ENCODE measurements around the gene ENHO.

The ENHO gene

GRCh38 chr9:34522091-34522887 is 501 bp downstream of the ENHO start:
- peak in 1 of 2 donors; percentile 24 for DNase-seq

- DNase-seq, result no peak
Measured at GRCh38 chr9:34521406-34522045, 1.3 kb downstream of the ENHO start.

- no peak for DNase-seq
Measured at GRCh38 chr9:34520505-34521385, 2.0 kb downstream of the ENHO start.

DNA sequence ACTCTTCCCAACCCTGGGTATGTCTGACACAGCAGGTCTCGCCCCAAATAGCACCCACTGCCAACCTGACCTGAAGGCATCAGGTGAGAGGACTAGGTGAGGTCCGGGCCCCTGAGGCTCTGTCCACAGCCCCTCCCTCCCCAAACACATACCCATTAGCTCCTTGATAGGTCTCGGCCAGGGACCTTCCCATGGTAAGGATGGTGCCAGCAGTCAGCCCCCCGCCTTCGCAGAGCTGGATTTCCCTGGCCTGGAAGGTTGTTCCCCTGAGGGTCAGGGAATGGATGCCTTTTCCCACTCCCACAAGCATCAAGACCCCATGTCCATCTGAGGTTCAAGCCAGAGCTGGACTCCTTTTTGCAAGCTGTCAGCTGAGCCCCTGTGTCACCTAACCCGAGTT is 2.7 kb downstream of the ENHO start:
- no peak for DNase-seq

GRCh38 chr9:34519321-34520020 is 3.3 kb downstream of the ENHO start:
- DNase-seq, result no peak

DNA sequence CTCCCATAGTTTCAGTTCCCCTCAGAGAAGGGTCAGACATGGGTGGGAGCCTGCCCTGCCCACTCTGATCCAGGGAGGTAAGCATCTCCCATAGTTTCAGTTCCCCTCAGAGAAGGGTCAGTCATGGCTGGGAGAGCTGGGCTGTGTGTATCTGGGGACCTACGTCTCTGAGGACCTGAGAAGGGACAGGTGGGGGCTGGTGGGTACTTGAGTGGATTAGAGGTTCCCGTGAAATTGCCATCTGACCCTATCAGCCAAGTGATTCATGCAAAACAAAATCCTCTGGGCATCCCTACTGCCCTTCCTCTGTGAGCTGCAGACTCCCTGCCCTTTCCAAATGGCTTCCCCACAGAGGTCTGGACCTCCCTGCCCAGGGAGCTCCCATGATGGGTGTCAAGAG is 3.9 kb downstream of the ENHO start:
- DNase-seq, result no peak

GRCh38 chr9:34518110-34518616 is 4.6 kb downstream of the ENHO start:
- no peak for DNase-seq

DNA sequence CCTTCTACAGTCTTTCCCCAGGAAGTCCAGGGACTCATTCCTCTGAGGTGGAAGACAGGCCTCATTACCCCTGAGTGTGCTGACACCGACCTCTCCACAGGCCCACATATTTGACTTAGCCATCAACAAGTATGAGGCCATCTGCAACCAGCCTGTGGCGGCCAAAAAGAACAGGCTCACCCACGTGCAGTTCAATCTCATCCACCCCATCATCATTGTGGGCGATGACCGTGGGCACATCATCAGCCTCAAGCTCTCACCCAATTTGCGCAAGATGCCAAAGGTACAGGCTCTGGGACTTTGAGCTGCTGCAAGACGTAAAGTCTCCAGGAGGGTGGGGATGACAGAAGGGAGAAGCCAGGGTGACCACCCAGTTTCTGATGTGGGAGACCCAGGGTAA is 5.6 kb downstream of the ENHO start:
- DNase-seq, result no peak

- DNase-seq, result no peak
Measured at GRCh38 chr9:34515959-34516358, 6.8 kb downstream of the ENHO start.

- DNase-seq, result no peak
Measured at GRCh38 chr9:34514816-34515215, 8.0 kb downstream of the ENHO start.

- DNase-seq, result no peak
Measured at GRCh38 chr9:34514401-34514800, 8.4 kb downstream of the ENHO start.

GRCh38 chr9:34513567-34514214 is 9.1 kb downstream of the ENHO start:
- DNase-seq, result peak in 1 of 2 donors; percentile 39

GRCh38 chr9:34512131-34513078 is 10.4 kb downstream of the ENHO start:
- DNase-seq, result no peak

DNA sequence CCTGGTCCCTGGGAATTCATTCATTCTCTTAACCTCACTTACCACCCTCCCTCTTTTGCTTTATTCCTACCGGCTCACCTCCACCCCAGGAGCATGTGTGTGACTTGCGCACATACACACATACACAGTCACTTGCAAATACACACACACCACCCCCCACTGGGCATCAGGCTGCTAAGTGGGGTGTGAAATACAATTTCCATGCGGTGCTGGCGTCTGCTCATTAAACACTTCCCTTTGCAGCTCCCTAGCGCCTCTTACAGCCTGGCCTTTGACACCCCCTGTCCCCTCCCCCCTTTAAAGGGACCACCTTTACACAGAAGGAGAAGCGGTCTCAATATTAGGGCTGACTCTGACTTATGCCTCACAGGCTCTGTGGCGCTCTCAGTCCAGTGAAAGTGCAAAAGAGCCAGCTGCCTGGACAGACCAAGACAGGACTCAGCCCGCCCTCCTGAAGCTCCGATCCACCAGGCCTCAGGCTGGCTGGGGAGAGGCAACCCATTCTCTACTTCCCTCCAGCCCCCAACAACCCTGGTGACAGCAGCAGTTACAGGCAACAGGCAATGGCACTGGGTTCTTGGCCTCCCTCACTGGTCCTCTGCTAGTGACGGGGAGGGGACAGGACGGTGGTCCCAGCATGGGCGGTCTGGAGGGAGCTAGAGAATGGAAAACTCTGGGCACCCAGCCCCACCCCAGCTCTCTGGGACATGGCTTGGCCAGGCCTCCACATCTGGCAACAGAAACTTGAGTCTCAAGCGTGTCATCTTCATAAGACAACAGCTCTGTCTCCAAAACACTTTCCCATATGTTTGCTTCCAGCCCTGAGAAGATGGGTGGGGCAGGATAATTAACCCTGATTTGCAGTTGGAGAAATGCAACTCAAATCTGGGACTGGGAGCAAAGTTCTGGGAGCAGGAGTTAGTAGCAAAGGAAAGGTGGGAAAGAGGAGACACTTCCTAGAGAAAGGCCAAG is 12.0 kb downstream of the ENHO start:
- no peak for DNase-seq

DNA sequence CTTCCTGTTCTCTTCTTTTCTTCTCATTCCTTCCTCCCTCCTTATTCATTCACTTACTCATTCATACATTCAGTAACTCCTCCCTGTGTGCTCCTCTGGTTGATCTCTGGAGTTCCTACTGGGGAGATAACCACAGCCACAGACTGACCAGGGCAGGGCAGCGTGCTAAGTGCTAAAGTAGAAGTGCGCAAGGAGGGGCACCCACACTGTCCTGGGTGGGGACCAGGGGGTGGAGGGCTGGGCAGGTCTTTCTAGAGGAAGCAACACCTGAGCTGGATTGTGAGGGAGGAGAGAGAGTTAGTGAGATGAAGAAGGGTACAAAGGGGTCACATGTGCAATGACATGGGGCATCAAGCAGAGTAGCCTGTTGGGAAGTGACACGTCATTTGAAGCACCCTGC is 13.8 kb downstream of the ENHO start:
- DNase-seq, result no peak

GRCh38 chr9:34508463-34508862 is 14.3 kb downstream of the ENHO start:
- no peak for DNase-seq

GRCh38 chr9:34507966-34508365 is 14.8 kb downstream of the ENHO start:
- DNase-seq, result no peak

DNA sequence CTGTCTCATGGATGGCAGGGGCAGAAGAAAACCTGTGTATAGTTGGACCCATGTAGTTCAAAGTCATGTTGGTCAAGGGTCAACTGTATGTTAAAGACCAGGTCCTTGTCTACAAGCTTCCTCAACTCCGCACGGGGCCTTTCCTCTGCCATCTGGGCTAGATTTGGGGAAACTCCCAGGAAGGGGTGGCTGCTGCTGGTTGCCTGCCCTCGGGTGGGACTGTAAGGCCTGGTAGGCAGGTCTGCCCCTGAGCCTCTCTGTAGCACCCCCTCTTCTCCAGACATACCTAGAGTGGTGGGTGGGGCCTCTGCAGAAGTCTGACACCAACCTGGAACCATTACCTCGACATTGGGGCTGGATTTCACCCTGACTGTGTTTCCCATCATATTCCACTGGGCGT is 15.2 kb downstream of the ENHO start:
- no peak for DNase-seq

DNA sequence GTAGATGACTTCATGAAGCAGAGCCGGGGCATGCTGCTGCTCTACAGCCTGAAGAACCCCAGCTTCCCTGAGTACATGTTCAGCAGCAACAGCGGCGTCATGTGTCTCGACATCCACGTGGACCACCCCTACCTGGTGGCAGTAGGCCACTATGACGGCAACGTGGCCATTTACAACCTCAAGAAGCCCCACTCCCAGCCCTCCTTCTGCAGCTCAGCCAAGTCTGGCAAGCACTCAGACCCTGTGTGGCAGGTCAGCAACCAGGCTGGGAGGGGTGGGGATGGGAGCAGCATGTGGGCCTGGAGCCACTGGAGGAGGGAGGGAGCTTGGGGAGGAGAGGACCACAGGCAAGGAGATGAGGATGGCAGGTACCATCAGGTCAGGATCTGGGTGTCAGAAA is 16.2 kb downstream of the ENHO start:
- no peak for DNase-seq

Measured in hippocampal formation (tissue), 2 donors.